ENCODE measurements around the gene CFAP58.

The CFAP58 gene

GRCh38 chr10:104351919-104352318 lies 1.7 kb upstream of the CFAP58 start:
- Mint-ChIP-seq H3K4me3 (peak overlapping the region; percentile 58), H3K27ac (peak overlapping the region; percentile 26), H3K36me3 (ENCODE audit: low read depth) (no peaks in the 10 kb centered on the region), H3K4me1 (ENCODE audit: low read depth) (no peaks in the 10 kb centered on the region), H3K27me3 (no peaks in the 10 kb centered on the region), H3K9me3 (no peaks in the 10 kb centered on the region)
- DNase-seq: no peak

- Mint-ChIP-seq H3K4me1 (ENCODE audit: low read depth) (peaks cover 5% of the 10 kb centered on the region), H3K9me3 (no peaks in the 10 kb centered on the region), H3K27ac (no peak overlapping the region)
Observed at GRCh38 chr10:104359811-104360210, 6.2 kb downstream of the CFAP58 start.

GRCh38 chr10:104367904-104368303 lies 14.3 kb downstream of the CFAP58 start:
- Mint-ChIP-seq H3K4me3 (no peak overlapping the region), H3K36me3 (ENCODE audit: low read depth) (no peaks in the 10 kb centered on the region), H3K27ac (no peak overlapping the region), H3K9me3 (no peaks in the 10 kb centered on the region), H3K4me1 (ENCODE audit: low read depth) (no peaks in the 10 kb centered on the region), H3K27me3 (peaks cover 45% of the 10 kb centered on the region)
- no peak for DNase-seq

More at GRCh38 chr10:104359811-104360210, 6.2 kb downstream of the CFAP58 start:
- Mint-ChIP-seq H3K36me3 (ENCODE audit: low read depth) (no peaks in the 10 kb centered on the region), H3K4me3 (no peak overlapping the region), H3K27me3 (peaks cover 11% of the 10 kb centered on the region)
- no peak for DNase-seq

- Mint-ChIP-seq H3K27me3 (peaks cover 45% of the 10 kb centered on the region), H3K4me1 (ENCODE audit: low read depth) (no peaks in the 10 kb centered on the region), H3K36me3 (ENCODE audit: low read depth) (no peaks in the 10 kb centered on the region), H3K4me3 (no peak overlapping the region), H3K27ac (no peak overlapping the region), H3K9me3 (no peaks in the 10 kb centered on the region)
- DNase-seq: no peak
Observed at GRCh38 chr10:104368381-104368780, 14.7 kb downstream of the CFAP58 start.

- no peak overlapping the region for H3K27ac Mint-ChIP-seq
- no peak for DNase-seq
- H3K4me1 Mint-ChIP-seq (ENCODE audit: low read depth): no peaks in the 10 kb centered on the region
- H3K4me3 Mint-ChIP-seq: no peak overlapping the region
- no peaks in the 10 kb centered on the region for H3K36me3 Mint-ChIP-seq (ENCODE audit: low read depth)
- H3K27me3 Mint-ChIP-seq: peaks cover 38% of the 10 kb centered on the region
- H3K9me3 Mint-ChIP-seq: no peaks in the 10 kb centered on the region
Observed at GRCh38 chr10:104371753-104372152, 18.1 kb downstream of the CFAP58 start.

- no peaks in the 10 kb centered on the region for H3K36me3 Mint-ChIP-seq (ENCODE audit: low read depth)
- no peaks in the 10 kb centered on the region for H3K9me3 Mint-ChIP-seq
- no peak overlapping the region for H3K27ac Mint-ChIP-seq
- no peak for DNase-seq
- no peak overlapping the region for H3K4me3 Mint-ChIP-seq
- H3K27me3 Mint-ChIP-seq: peaks cover 27% of the 10 kb centered on the region
- no peaks in the 10 kb centered on the region for H3K4me1 Mint-ChIP-seq (ENCODE audit: low read depth)
Observed at GRCh38 chr10:104374591-104374990, 21.0 kb downstream of the CFAP58 start.

GRCh38 chr10:104376784-104377300 lies 23.2 kb downstream of the CFAP58 start:
- no peak for DNase-seq
- Mint-ChIP-seq H3K27me3 (peaks cover 16% of the 10 kb centered on the region), H3K27ac (no peak overlapping the region), H3K9me3 (no peaks in the 10 kb centered on the region), H3K4me1 (ENCODE audit: low read depth) (no peaks in the 10 kb centered on the region), H3K36me3 (ENCODE audit: low read depth) (no peaks in the 10 kb centered on the region), H3K4me3 (no peak overlapping the region)

- no peaks in the 10 kb centered on the region for H3K36me3 Mint-ChIP-seq (ENCODE audit: low read depth)
- no peak for DNase-seq
- no peak overlapping the region for H3K27ac Mint-ChIP-seq
- peaks cover 4% of the 10 kb centered on the region for H3K27me3 Mint-ChIP-seq
- no peaks in the 10 kb centered on the region for H3K9me3 Mint-ChIP-seq
- H3K4me3 Mint-ChIP-seq: no peak overlapping the region
- no peaks in the 10 kb centered on the region for H3K4me1 Mint-ChIP-seq (ENCODE audit: low read depth)
Observed at GRCh38 chr10:104380336-104380735, 26.7 kb downstream of the CFAP58 start.

GRCh38 chr10:104387130-104387888 lies 33.7 kb downstream of the CFAP58 start:
- H3K4me3 Mint-ChIP-seq: no peak overlapping the region
- no peaks in the 10 kb centered on the region for H3K36me3 Mint-ChIP-seq (ENCODE audit: low read depth)
- H3K27me3 Mint-ChIP-seq: no peaks in the 10 kb centered on the region
- peaks cover 24% of the 10 kb centered on the region for H3K4me1 Mint-ChIP-seq (ENCODE audit: low read depth)
- H3K27ac Mint-ChIP-seq: no peak overlapping the region
- no peak for DNase-seq
- no peaks in the 10 kb centered on the region for H3K9me3 Mint-ChIP-seq

GRCh38 chr10:104388830-104389229 lies 35.2 kb downstream of the CFAP58 start:
- peaks cover 24% of the 10 kb centered on the region for H3K4me1 Mint-ChIP-seq (ENCODE audit: low read depth)
- no peak overlapping the region for H3K4me3 Mint-ChIP-seq
- H3K27ac Mint-ChIP-seq: no peak overlapping the region
- H3K9me3 Mint-ChIP-seq: no peaks in the 10 kb centered on the region
- DNase-seq: no peak
- H3K27me3 Mint-ChIP-seq: peaks cover 3% of the 10 kb centered on the region
- H3K36me3 Mint-ChIP-seq (ENCODE audit: low read depth): no peaks in the 10 kb centered on the region

- no peak overlapping the region for H3K4me3 Mint-ChIP-seq
- no peaks in the 10 kb centered on the region for H3K36me3 Mint-ChIP-seq (ENCODE audit: low read depth)
- H3K4me1 Mint-ChIP-seq (ENCODE audit: low read depth): peaks cover 24% of the 10 kb centered on the region
- H3K9me3 Mint-ChIP-seq: no peaks in the 10 kb centered on the region
- no peak overlapping the region for H3K27ac Mint-ChIP-seq
- peaks cover 3% of the 10 kb centered on the region for H3K27me3 Mint-ChIP-seq
- no peak for DNase-seq
Observed at GRCh38 chr10:104391150-104391968, 37.7 kb downstream of the CFAP58 start.

- peaks cover 22% of the 10 kb centered on the region for H3K4me1 Mint-ChIP-seq (ENCODE audit: low read depth)
- no peak overlapping the region for H3K27ac Mint-ChIP-seq
- H3K27me3 Mint-ChIP-seq: peaks cover 3% of the 10 kb centered on the region
- H3K9me3 Mint-ChIP-seq: no peaks in the 10 kb centered on the region
- H3K36me3 Mint-ChIP-seq (ENCODE audit: low read depth): no peaks in the 10 kb centered on the region
- DNase-seq: no peak
- H3K4me3 Mint-ChIP-seq: no peak overlapping the region
Observed at GRCh38 chr10:104391969-104392296, 38.3 kb downstream of the CFAP58 start.

GRCh38 chr10:104393387-104393786 lies 39.8 kb downstream of the CFAP58 start:
- H3K9me3 Mint-ChIP-seq: no peaks in the 10 kb centered on the region
- no peak overlapping the region for H3K27ac Mint-ChIP-seq
- peaks cover 3% of the 10 kb centered on the region for H3K27me3 Mint-ChIP-seq
- no peaks in the 10 kb centered on the region for H3K36me3 Mint-ChIP-seq (ENCODE audit: low read depth)
- DNase-seq: no peak
- H3K4me1 Mint-ChIP-seq (ENCODE audit: low read depth): peaks cover 10% of the 10 kb centered on the region
- H3K4me3 Mint-ChIP-seq: no peak overlapping the region

GRCh38 chr10:104396581-104396980 lies 42.9 kb downstream of the CFAP58 start:
- H3K9me3 Mint-ChIP-seq: no peaks in the 10 kb centered on the region
- H3K4me1 Mint-ChIP-seq (ENCODE audit: low read depth): peaks cover 2% of the 10 kb centered on the region
- peaks cover 7% of the 10 kb centered on the region for H3K27me3 Mint-ChIP-seq
- H3K4me3 Mint-ChIP-seq: no peak overlapping the region
- H3K27ac Mint-ChIP-seq: no peak overlapping the region
- no peaks in the 10 kb centered on the region for H3K36me3 Mint-ChIP-seq (ENCODE audit: low read depth)
- no peak for DNase-seq

GRCh38 chr10:104403636-104404035 lies 50.0 kb downstream of the CFAP58 start:
- no peak overlapping the region for H3K27ac Mint-ChIP-seq
- no peaks in the 10 kb centered on the region for H3K36me3 Mint-ChIP-seq (ENCODE audit: low read depth)
- H3K27me3 Mint-ChIP-seq: peaks cover 15% of the 10 kb centered on the region
- no peaks in the 10 kb centered on the region for H3K9me3 Mint-ChIP-seq
- no peaks in the 10 kb centered on the region for H3K4me1 Mint-ChIP-seq (ENCODE audit: low read depth)
- H3K4me3 Mint-ChIP-seq: no peak overlapping the region
- no peak for DNase-seq

All from activated T-cell treated with anti-CD3 and anti-CD28 coated beads, Interleukin-2, amount 50 U/mL, for 24 hours (primary cell).